Transverse colon (tissue), 4 donors: ENCODE measurements around the gene CPT1A. TPM values are rescaled to one million over a fixed set of nuclear protein-coding genes. Genes with fewer than 3 reads are reported as not detected.

ENCODE experiments used
- DNase-seq: peaks from one replicate; pipeline ENCODE4 v3.0.0-alpha.2; 2019
- H3K27ac ChIP-seq, 4 donors: fragments of 200-600 bp; sonication (generic); 2 replicates each; pipeline ENCODE4 v1.5.1; 2016 to 2018; ENCODE audit warnings: inconsistent platforms in 4 of 4
- H3K27me3 ChIP-seq: fragments of 200-600 bp; sonication (generic); 2 replicates; pipeline ENCODE4 v1.5.1; 2017; ENCODE audit warnings: inconsistent platforms
- H3K36me3 ChIP-seq, 4 donors: fragments of 200-600 bp; sonication (generic); 2 replicates each; pipeline ENCODE4 v1.5.1; 2017 to 2019; ENCODE audit warnings: inconsistent platforms in 4 of 4
- H3K4me1 ChIP-seq, 4 donors: fragments of 200-600 bp; sonication (generic); 2 replicates each; pipeline ENCODE4 v1.5.1; 2017 to 2020; ENCODE audit warnings: inconsistent platforms in 4 of 4
- H3K4me3 ChIP-seq, 4 donors: fragments of 200-600 bp; sonication (generic); 1 replicate in 1 of 4; 2 replicates in 3 of 4; pipeline versions ENCODE4 v1.5.1 to v1.6.1; 2017 to 2019; ENCODE audit warnings: inconsistent platforms in 4 of 4
- H3K9me3 ChIP-seq, 2 donors: fragments of 200-600 bp; sonication (generic); 2 replicates each; pipeline ENCODE4 v1.5.1; 2017 to 2019; ENCODE audit warnings: inconsistent platforms in 2 of 2
- EP300 ChIP-seq: sonication (generic); formaldehyde crosslinking; IDR thresholded peaks from one replicate; pipeline ENCODE4 v1.6.1; 2017; ENCODE audit warnings: antibody characterized with exemption, low read depth
- POLR2A ChIP-seq: fragments of 450-650 bp; IDR thresholded peaks from one replicate; pipeline ENCODE4 v1.6.1; 2016; ENCODE audit warnings: antibody characterized with exemption, mild to moderate bottlenecking, moderate library complexity
- POLR2AphosphoS5 ChIP-seq, 3 donors: sonication (generic); formaldehyde crosslinking; IDR thresholded peaks; one replicate each; pipeline ENCODE4 v1.6.1; 2016; ENCODE audit warnings: antibody characterized with exemption in 3 of 3
- WGBS, 2 donors: methylation state at CpG; one replicate each; pipeline ENCODE4 v1.1.5; 2018; ENCODE audit warnings: low coverage in 1 of 2; 5-methylcytosine and 5-hydroxymethylcytosine counted together
- in situ Hi-C, 4 donors: fragments of 200-750 bp; cut with MboI; loops; one replicate each; pipeline versions ENCODE4 v1.15.0 to v1.15.1; 2017; ENCODE audit warnings: low sequenced_read_pairs in 3 of 4, low pct_ligation_motif_present in 1 of 4, low pct_unique_long_range_greater_than_20kb in 1 of 4
- intact Hi-C: fragments of 100-400 bp; cut with DNase I; formaldehyde crosslinking; loops from one replicate; pipeline ENCODE4 v1.15.1; 2023; ENCODE audit warnings: low total_unique reads
- total RNA-seq, 4 donors: library from RNA; depleted of rRNA; stranded (reverse); fragments of >200 nt; gene quantifications; one replicate each; pipeline ENCODE4 v1.1.0, GENCODE V29; 2016
- TF ChIP-seq, protein P1 (sequence below), 5 experiments: fragments of 200-600 bp in 3 of 5; fragments of 450-650 bp in 2 of 5; sonication (generic) in 3 of 5; IDR thresholded peaks; 1 replicate in 2 of 5; 2 replicates in 3 of 5; pipeline ENCODE4 v1.5.1; 2016 to 2017; ENCODE audit warnings: antibody characterized with exemption in 5 of 5, inconsistent platforms in 3 of 5, mild to moderate bottlenecking in 2 of 5, moderate library complexity in 1 of 5

CPT1A gene
- total RNA-seq, 4 donors from 2014 or later, result 98.9 to 263 (median 177) TPM

DNA sequence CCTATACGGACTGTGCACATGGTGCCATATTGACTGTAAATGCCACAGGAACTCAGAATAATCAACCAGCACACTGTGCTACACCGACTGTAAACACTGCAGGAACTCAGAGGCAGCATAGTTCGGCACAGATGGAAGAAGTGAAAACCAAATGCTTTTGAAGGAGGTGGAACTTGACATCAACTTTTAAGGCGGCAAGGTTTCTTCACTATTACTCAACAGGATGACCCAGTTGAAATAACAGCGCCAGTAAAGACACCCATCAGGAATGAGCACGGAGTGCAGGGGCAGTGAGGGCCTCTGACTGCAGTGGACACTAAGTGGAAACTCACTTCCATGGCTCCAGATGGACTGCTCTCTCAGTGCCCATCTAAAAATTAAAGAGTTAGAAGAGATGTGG, 106.1 kb downstream of the CPT1A start:
- no peaks in the 10 kb centered on the region for H3K9me3 ChIP-seq
- intact Hi-C loops, result no loop called here
- H3K36me3 ChIP-seq, result no peaks in the 10 kb centered on the region
- no peak overlapping the region for H3K4me3 ChIP-seq
- no peak overlapping the region for H3K27ac ChIP-seq
- WGBS, 2 donors, result 89 to 96% methylated on average over 4 to 6 of the region's 6 CpGs
- H3K27me3 ChIP-seq, result no peaks in the 10 kb centered on the region
- TF ChIP-seq EP300 (no peak), POLR2A (no peak), POLR2AphosphoS5 (IDR thresholded peaks at IDR 0.05) (no peak)
- TF ChIP-seq, protein P1, sequence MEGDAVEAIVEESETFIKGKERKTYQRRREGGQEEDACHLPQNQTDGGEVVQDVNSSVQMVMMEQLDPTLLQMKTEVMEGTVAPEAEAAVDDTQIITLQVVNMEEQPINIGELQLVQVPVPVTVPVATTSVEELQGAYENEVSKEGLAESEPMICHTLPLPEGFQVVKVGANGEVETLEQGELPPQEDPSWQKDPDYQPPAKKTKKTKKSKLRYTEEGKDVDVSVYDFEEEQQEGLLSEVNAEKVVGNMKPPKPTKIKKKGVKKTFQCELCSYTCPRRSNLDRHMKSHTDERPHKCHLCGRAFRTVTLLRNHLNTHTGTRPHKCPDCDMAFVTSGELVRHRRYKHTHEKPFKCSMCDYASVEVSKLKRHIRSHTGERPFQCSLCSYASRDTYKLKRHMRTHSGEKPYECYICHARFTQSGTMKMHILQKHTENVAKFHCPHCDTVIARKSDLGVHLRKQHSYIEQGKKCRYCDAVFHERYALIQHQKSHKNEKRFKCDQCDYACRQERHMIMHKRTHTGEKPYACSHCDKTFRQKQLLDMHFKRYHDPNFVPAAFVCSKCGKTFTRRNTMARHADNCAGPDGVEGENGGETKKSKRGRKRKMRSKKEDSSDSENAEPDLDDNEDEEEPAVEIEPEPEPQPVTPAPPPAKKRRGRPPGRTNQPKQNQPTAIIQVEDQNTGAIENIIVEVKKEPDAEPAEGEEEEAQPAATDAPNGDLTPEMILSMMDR (IDR thresholded peaks at IDR 0.05), result no peak
- H3K4me1 ChIP-seq, result no peaks in the 10 kb centered on the region
- in situ Hi-C loops, result no loop called here
- no peak for DNase-seq

DNA sequence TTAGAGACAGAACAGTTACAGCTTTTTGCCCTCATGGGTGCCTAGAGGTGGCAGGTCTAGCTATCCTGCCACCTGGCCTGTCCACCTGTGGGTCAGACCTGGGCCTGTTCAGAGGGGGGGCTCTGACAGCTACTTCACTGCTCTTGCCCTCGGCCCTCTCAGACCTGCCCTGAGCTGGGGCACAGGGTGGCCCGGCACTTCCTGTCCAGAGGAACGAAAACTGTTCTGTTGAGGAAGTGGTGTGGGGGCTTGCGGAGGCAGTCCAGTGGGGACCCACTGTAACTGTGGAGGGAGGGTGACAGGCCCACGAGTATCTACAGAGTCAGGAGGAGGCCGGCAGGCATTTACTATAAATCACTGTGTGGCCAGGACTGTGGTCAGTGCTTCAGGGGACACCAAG, 106.6 kb downstream of the CPT1A start:
- Histone ChIP-seq H3K36me3 (no peaks in the 10 kb centered on the region), H3K27ac (no peak overlapping the region), H3K27me3 (no peaks in the 10 kb centered on the region), H3K4me1 (no peaks in the 10 kb centered on the region), H3K4me3 (no peak overlapping the region), H3K9me3 (no peaks in the 10 kb centered on the region)
- TF ChIP-seq, protein P1 (IDR thresholded peaks at IDR 0.05), result no peak
- no peak for TF ChIP-seq POLR2AphosphoS5 (IDR thresholded peaks at IDR 0.05)
- TF ChIP-seq POLR2A, result no peak
- TF ChIP-seq EP300, result no peak
- WGBS, 2 donors, result 59% methylated on average over 6 of the region's 6 CpGs; no CpG with 5 or more reads in 1 of the 2 donors
- DNase-seq, result no peak
- intact Hi-C loops, result no loop called here
- in situ Hi-C loops, result no loop called here

DNA sequence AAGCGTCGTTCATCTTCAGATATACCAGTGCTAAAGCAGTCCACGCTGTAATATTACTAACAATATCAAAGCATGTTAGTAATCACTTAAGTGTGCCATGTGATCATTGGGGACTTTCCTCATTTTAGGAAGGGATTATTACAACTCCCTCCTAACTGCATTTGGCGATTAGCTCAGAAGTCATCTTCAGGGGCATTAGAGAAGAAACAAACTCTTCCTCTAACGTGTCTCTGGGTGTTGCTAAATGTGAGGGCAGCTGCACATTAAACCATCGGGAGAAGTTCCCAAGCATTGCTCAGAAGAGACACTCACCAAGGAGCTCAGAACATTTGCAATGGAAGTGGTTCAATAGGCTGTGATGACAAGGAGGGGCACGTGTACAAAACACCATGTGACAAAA, 107.6 kb downstream of the CPT1A start:
- in situ Hi-C loops, result no loop called here
- TF ChIP-seq POLR2AphosphoS5 (IDR thresholded peaks at IDR 0.05) (no peak), EP300 (no peak), POLR2A (no peak)
- TF ChIP-seq, protein P1 (IDR thresholded peaks at IDR 0.05), result no peak
- DNase-seq, result no peak
- H3K9me3 ChIP-seq, result no peaks in the 10 kb centered on the region
- WGBS, 2 donors, result 38 to 84% methylated on average over 2 to 7 of the region's 7 CpGs
- H3K36me3 ChIP-seq, result no peaks in the 10 kb centered on the region
- no peak overlapping the region for H3K27ac ChIP-seq
- no peaks in the 10 kb centered on the region for H3K4me1 ChIP-seq
- H3K27me3 ChIP-seq, result no peaks in the 10 kb centered on the region
- H3K4me3 ChIP-seq, result no peak overlapping the region
- intact Hi-C loops, result no loop called here

DNA sequence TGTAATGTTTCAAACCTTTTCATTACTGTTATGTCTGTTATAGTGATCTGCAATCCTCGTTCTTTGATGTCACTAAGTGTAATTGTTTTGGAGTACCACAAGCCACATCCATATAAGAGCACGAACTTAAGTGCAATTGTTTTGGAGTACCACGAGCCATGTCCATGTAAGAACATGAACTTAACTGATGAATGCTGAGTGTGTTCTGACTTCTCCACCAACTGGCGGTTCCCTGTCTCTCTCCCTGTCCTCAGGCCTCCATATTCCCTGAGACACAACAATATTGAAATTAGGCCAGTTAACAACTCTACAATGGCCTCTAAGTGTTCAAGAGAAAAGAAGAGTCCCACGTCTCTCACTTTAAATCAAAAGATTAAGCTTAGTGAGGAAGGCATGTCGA, 113.9 kb downstream of the CPT1A start:
- in situ Hi-C loops (no loop called here), intact Hi-C loops (no loop called here)
- TF ChIP-seq POLR2AphosphoS5 (IDR thresholded peaks at IDR 0.05), result no peak
- TF ChIP-seq POLR2A, result no peak
- TF ChIP-seq, protein P1 (IDR thresholded peaks at IDR 0.05), result no peak
- no peak for TF ChIP-seq EP300
- Histone ChIP-seq H3K36me3 (no peaks in the 10 kb centered on the region), H3K4me3 (no peak overlapping the region), H3K27me3 (no peaks in the 10 kb centered on the region), H3K4me1 (no peaks in the 10 kb centered on the region), H3K9me3 (no peaks in the 10 kb centered on the region), H3K27ac (no peak overlapping the region)
- 83 to 97% methylated on average over 4 to 6 of the region's 6 CpGs for whole genome bisulfite sequencing, 2 donors
- no peak for DNase-seq
